Psoas muscle (tissue), 8 donors: ENCODE results near the gene AMN1. TPM values are rescaled to one million over a fixed set of nuclear protein-coding genes. Genes with fewer than 3 reads are reported as not detected.

ENCODE experiments used
- ATAC-seq, 4 donors: fragments of 200-7000 bp; cut with Tn5 transposase; one replicate each; pipeline ENCODE4 v1.9.1; 2020; ENCODE audit warnings: moderate library complexity in 3 of 4, mild to moderate bottlenecking in 2 of 4
- DNase-seq, 2 donors: peaks; one replicate each; pipeline ENCODE4 v3.0.0-alpha.2; 2020
- H3K27ac ChIP-seq: fragments of 200-600 bp; one replicate; pipeline ENCODE4 v1.8.0; 2022
- H3K27me3 ChIP-seq, 3 donors: fragments of 200-600 bp in 1 of 3; one replicate each; pipeline versions ENCODE4 v1.6.1 to v1.8.0; 2013 to 2022; ENCODE audit warnings: low read length in 2 of 3, mild to moderate bottlenecking in 2 of 3, moderate library complexity in 1 of 3; ENCODE audit not compliant: insufficient read depth in 3 of 3
- H3K36me3 ChIP-seq, 2 donors: fragments of 200-600 bp in 1 of 2; one replicate each; pipeline versions ENCODE4 v1.6.1 to v1.8.0; 2013 to 2022; ENCODE audit warnings: low read depth in 1 of 2, mild to moderate bottlenecking in 1 of 2, moderate library complexity in 1 of 2; ENCODE audit not compliant: insufficient read depth in 1 of 2
- H3K4me1 ChIP-seq: fragments of 200-600 bp; one replicate; pipeline ENCODE4 v1.8.0; 2022
- H3K4me3 ChIP-seq: fragments of 200-600 bp; one replicate; pipeline ENCODE4 v1.8.0; 2022; ENCODE audit warnings: mild to moderate bottlenecking
- H3K9me3 ChIP-seq: fragments of 200-600 bp; one replicate; pipeline ENCODE4 v1.8.0; 2022
- WGBS, 3 donors: extraction: QIAGEN DNeasy Blood & Tissue Kit; methylation state at CpG; one replicate each; pipeline versions ENCODE4 v1.1.6 to v1.1.7; 2013; 5-methylcytosine and 5-hydroxymethylcytosine counted together
- intact Hi-C, 2 donors: fragments of 100-400 bp; cut with DNase I; formaldehyde crosslinking; loops; one replicate each; pipeline versions ENCODE4 v1.11.0 to v1.14.2; 2022
- polyA plus RNA-seq, 3 donors: library from polyadenylated mRNA; stranded (reverse); fragments of 200-250 nt; gene quantifications; one replicate each; pipeline ENCODE4 v1.2.3, GENCODE V29; 2013
- total RNA-seq, 4 donors: library from RNA; stranded (reverse); fragmentation: NEBNext Ultra II Directional in 2 of 4; extraction: Animal tissue kit (Norgen Biotek cat#: 25700) in 2 of 4; gene quantifications; one replicate each; pipeline versions ENCODE4 v1.2.1 to v1.2.4, GENCODE V29; 2021 to 2023
- TF ChIP-seq, protein P1 (sequence below): fragments of 200-600 bp; IDR thresholded peaks from one replicate; pipeline ENCODE4 v1.8.0; 2022; ENCODE audit warnings: antibody characterized with exemption
- donor health status: healthy with polysubstance abuse.
- donor health status: DM: no; HTN: no; CAD: no; lungs with moderate emphysema.
- donor health status: Bipolar disorder and iron deficiency.
- donor health status: healthy.
- donor health status: DM: yes; HTN: yes; CAD: no.
- donor health status: DM: no; HTN: no; CAD: no.
- donor health status: DM: no; HTN: no; CAD: no.
- donor health status: DM: yes; HTN: yes; CAD: no.

Gene AMN1
- total and polyA plus RNA-seq, 7 donors = 10.4 to 30.0 (median 13.8) TPM

DNA sequence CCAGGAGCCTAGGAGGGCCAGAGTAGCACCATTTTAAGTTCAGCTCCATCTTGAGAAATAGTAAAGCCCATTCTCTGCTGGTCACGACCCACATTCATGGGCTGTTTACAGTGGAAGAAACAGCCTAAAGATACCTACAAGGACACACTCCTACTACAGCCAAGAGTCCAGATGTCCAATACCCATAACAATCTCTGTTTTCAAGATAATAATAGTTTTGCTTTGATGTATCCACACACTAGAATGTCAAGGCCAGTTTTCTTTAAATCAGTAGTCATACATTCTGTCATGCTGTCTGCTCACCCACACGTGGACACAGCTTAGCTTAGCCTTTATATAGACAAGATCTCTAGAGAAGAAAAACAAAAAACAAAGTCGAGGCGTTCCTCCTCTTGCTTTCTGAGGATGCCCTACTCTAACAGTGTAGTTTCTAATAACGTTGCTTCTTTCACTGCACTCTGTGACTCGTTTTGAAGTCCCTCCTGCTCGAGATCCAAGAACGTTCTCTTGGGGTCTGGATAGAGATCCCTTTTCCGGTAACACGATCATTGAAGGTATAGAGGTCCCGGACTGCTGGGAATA lies 87.2 kb downstream of the AMN1 start:
- TF ChIP-seq, protein P1, sequence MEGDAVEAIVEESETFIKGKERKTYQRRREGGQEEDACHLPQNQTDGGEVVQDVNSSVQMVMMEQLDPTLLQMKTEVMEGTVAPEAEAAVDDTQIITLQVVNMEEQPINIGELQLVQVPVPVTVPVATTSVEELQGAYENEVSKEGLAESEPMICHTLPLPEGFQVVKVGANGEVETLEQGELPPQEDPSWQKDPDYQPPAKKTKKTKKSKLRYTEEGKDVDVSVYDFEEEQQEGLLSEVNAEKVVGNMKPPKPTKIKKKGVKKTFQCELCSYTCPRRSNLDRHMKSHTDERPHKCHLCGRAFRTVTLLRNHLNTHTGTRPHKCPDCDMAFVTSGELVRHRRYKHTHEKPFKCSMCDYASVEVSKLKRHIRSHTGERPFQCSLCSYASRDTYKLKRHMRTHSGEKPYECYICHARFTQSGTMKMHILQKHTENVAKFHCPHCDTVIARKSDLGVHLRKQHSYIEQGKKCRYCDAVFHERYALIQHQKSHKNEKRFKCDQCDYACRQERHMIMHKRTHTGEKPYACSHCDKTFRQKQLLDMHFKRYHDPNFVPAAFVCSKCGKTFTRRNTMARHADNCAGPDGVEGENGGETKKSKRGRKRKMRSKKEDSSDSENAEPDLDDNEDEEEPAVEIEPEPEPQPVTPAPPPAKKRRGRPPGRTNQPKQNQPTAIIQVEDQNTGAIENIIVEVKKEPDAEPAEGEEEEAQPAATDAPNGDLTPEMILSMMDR = no peak
- WGBS, 3 donors = 46 to 54% (median 48%) methylated on average over 11 of the region's 11 CpGs
- Histone ChIP-seq H3K4me1 (no peaks in the 10 kb centered on the region), H3K27ac (no peak overlapping the region), H3K27me3 (no peaks in the 10 kb centered on the region), H3K9me3 (no peaks in the 10 kb centered on the region), H3K4me3 (no peak overlapping the region), H3K36me3 (no peaks in the 10 kb centered on the region)
- intact Hi-C loops = no loop called here
- ATAC-seq (no peak), DNase-seq (no peak)

DNA sequence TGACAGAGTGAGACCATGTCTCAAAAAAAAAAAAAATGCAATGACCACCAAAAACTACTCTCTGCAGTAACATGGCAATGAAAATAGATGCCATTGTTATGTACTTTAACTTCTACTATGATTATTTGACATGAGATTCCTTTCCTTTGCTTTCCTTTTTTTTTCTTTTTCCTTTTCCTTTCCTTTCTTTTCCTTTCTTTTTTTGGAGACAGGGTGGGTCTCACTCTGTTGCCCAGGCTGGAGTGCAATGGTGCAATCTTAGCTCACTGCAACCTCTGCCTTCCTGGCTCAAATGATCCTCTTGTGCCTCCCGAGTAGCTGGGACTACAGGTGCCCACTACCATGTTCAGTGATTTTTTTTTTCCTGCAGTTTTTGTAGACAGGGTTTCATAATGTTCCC lies 94.2 kb downstream of the AMN1 start:
- Histone ChIP-seq H3K4me1 (peaks cover 3% of the 10 kb centered on the region), H3K4me3 (no peak overlapping the region), H3K36me3 (no peaks in the 10 kb centered on the region), H3K9me3 (no peaks in the 10 kb centered on the region), H3K27me3 (no peaks in the 10 kb centered on the region), H3K27ac (no peak overlapping the region)
- ATAC-seq (no peak), DNase-seq (no peak)
- intact Hi-C loops = no loop called here
- TF ChIP-seq, protein P1 = no peak
- 78 to 83% (median 79%) methylated on average over 1 of the region's 1 CpG for WGBS, 3 donors

DNA sequence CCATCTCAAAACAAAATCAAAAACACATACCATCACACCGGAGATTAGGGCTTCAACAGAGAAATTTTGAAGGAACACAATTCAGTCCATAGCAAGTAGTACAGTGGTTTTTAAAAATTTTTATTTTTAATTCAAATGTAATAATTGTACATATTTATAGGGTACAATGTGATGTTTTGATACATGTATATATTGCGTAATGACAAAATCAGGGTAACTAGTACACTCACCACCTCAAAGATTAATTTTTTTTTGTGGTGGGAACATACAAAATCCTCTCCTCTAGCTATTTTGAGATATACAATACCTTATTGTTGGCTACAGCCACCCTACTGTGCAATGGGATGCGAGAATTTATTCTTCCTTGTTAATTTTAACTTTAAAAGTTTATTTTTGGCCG lies 95.4 kb downstream of the AMN1 start:
- WGBS, 3 donors = 80 to 97% (median 97%) methylated on average over 4 of the region's 4 CpGs
- TF ChIP-seq, protein P1 = no peak
- Histone ChIP-seq H3K27me3 (no peaks in the 10 kb centered on the region), H3K27ac (no peak overlapping the region), H3K36me3 (no peaks in the 10 kb centered on the region), H3K4me3 (no peak overlapping the region), H3K4me1 (peaks cover 7% of the 10 kb centered on the region), H3K9me3 (no peaks in the 10 kb centered on the region)
- no peak for DNase-seq
- intact Hi-C loops = no loop called here
- ATAC-seq = no peak

DNA sequence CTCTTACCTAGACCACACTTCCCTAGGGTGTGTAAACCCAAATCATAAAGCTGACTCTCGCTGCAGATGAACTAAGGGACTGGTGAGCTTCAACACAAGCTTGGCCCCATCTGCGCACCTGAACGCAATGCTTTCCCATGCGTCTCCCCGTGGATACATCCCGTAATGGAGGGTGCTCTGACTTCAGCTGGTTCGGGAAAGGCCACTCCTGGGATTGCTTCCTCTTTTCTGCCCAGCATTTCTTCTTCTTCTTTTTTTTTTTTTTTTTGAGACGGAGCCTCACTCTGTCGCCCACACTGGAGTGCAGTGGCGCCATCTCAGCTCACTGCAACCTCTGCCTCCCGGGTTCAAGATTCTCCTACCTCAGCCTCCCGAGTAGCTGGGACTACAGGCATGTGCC lies 97.0 kb downstream of the AMN1 start:
- no peaks in the 10 kb centered on the region for H3K9me3 ChIP-seq
- ATAC-seq = no peak
- DNase-seq = no peak
- TF ChIP-seq, protein P1 = no peak
- 93 to 97% (median 94%) methylated on average over 12 of the region's 12 CpGs for WGBS, 3 donors
- no peak overlapping the region for H3K4me3 ChIP-seq
- peaks cover 7% of the 10 kb centered on the region for H3K4me1 ChIP-seq
- H3K27me3 ChIP-seq = no peaks in the 10 kb centered on the region
- H3K36me3 ChIP-seq = no peaks in the 10 kb centered on the region
- no peak overlapping the region for H3K27ac ChIP-seq
- intact Hi-C loops = no loop called here
